Measurements from ENCODE around the gene WWOX. TPM values are rescaled to one million over a fixed set of nuclear protein-coding genes. Genes with fewer than 3 reads are reported as not detected.

Gene WWOX
- total RNA-seq, 1 donor from 2014 or later = 43.2 TPM

DNA sequence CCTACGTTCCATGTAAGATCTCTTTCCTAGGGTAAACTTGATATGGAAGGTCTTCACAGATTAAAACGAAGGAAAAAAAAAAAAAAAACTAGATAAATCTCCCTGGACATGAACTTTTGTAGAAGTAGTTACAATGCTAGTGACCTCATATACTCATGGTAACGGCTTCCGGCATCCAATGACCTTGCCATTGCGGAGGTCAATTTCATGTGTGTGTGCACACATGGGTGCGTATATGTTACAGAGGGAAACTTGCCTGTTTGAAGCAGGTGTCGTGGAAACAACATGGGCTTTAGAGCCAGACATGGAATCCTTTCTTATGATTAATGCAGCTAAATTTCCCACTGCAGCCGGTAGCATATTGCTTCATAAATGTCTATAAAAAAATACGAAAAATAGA lies 1065.6 kb downstream of the WWOX start:
- peaks cover under 1% of the 10 kb centered on the region for H3K27me3 Mint-ChIP-seq
- no peaks in the 10 kb centered on the region for H3K36me3 Mint-ChIP-seq (ENCODE audit: insufficient read depth)
- TF ChIP-seq, protein P1, sequence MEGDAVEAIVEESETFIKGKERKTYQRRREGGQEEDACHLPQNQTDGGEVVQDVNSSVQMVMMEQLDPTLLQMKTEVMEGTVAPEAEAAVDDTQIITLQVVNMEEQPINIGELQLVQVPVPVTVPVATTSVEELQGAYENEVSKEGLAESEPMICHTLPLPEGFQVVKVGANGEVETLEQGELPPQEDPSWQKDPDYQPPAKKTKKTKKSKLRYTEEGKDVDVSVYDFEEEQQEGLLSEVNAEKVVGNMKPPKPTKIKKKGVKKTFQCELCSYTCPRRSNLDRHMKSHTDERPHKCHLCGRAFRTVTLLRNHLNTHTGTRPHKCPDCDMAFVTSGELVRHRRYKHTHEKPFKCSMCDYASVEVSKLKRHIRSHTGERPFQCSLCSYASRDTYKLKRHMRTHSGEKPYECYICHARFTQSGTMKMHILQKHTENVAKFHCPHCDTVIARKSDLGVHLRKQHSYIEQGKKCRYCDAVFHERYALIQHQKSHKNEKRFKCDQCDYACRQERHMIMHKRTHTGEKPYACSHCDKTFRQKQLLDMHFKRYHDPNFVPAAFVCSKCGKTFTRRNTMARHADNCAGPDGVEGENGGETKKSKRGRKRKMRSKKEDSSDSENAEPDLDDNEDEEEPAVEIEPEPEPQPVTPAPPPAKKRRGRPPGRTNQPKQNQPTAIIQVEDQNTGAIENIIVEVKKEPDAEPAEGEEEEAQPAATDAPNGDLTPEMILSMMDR (IDR thresholded peaks at IDR 0.05; ENCODE audit: unreplicated experiment) = no peak
- H3K4me1 Mint-ChIP-seq (ENCODE audit: low read depth) = peaks cover 26% of the 10 kb centered on the region
- H3K9me3 Mint-ChIP-seq (ENCODE audit: low read depth) = peaks cover 7% of the 10 kb centered on the region
- no peak overlapping the region for H3K27ac Mint-ChIP-seq
- no peak overlapping the region for H3K4me3 Mint-ChIP-seq (ENCODE audit: low read depth)
- no peak for DNase-seq (ENCODE audit: low spot score, unreplicated experiment)

DNA sequence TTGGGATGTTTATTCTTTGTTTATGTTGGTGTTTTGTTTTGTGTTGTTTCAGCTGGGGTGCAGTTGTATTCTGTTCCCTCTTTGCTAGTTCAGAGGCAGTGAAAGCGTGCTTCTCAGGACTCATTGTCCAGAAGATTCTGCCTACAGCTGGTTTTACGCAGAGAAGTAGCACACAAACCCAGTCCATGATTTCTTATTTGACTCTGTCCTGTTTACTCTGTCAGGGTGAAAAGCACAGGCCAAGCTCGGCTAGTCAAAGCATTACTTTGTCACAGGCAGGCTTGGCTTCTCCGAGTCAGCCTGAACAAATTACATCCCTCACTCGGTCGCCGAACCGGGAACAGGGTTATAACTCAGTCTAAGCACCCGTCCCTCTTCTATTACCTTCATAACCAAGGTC lies 1066.1 kb downstream of the WWOX start:
- Mint-ChIP-seq H3K4me1 (ENCODE audit: low read depth) (peaks cover 26% of the 10 kb centered on the region), H3K9me3 (ENCODE audit: low read depth) (peaks cover 7% of the 10 kb centered on the region), H3K4me3 (ENCODE audit: low read depth) (no peak overlapping the region), H3K36me3 (ENCODE audit: insufficient read depth) (no peaks in the 10 kb centered on the region), H3K27me3 (no peaks in the 10 kb centered on the region), H3K27ac (peak overlapping the region; percentile 58)
- TF ChIP-seq, protein P1 (IDR thresholded peaks at IDR 0.05; ENCODE audit: unreplicated experiment) = no peak
- no peak for DNase-seq (ENCODE audit: low spot score, unreplicated experiment)

DNA sequence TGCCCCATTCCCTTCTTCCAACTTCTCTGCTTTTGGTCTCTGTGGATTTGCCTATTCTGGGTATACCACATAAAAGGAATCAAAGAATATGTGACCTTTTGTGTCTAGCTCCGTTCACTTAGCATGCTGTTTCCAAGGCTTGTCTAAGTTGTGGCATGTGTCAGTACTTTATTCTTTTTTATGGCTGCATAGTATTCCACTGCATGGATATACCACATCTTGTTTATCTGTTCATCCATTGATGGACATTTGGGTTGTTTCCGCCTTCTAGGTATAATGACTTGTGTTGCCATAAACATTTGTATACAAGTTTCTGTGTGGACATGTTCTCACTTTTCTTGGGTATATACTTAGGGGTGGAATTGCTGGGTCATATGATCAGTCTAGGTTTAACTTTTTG lies 1068.4 kb downstream of the WWOX start:
- Mint-ChIP-seq H3K9me3 (ENCODE audit: low read depth) (peaks cover 7% of the 10 kb centered on the region), H3K4me1 (ENCODE audit: low read depth) (peaks cover 25% of the 10 kb centered on the region), H3K4me3 (ENCODE audit: low read depth) (no peak overlapping the region), H3K36me3 (ENCODE audit: insufficient read depth) (no peaks in the 10 kb centered on the region), H3K27ac (no peak overlapping the region), H3K27me3 (no peaks in the 10 kb centered on the region)
- DNase-seq (ENCODE audit: low spot score, unreplicated experiment) = no peak
- TF ChIP-seq, protein P1 (IDR thresholded peaks at IDR 0.05; ENCODE audit: unreplicated experiment) = no peak

DNA sequence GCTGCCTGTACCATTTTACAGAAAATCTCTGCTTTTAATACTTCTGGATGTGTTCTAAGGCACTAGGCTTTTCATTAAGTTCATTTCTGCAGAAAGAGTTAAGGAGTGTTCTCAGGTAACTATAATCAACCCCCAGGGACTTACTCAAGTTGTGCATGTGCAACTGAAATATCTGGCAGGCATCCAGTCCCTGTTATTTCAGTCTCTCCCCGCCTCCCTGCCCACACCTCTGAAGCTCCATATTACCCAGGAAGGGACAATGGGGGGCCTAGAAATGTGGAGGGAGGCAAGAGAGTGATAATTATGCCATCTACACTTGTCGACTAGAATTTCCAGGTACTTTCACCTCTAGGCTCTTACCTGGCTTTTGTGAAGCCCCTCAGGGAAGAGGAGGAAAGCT lies 1068.9 kb downstream of the WWOX start:
- Mint-ChIP-seq H3K36me3 (ENCODE audit: insufficient read depth) (no peaks in the 10 kb centered on the region), H3K27ac (no peak overlapping the region), H3K4me3 (ENCODE audit: low read depth) (no peak overlapping the region), H3K9me3 (ENCODE audit: low read depth) (peaks cover 7% of the 10 kb centered on the region), H3K4me1 (ENCODE audit: low read depth) (peaks cover 22% of the 10 kb centered on the region), H3K27me3 (no peaks in the 10 kb centered on the region)
- DNase-seq (ENCODE audit: low spot score, unreplicated experiment) = no peak
- TF ChIP-seq, protein P1 (IDR thresholded peaks at IDR 0.05; ENCODE audit: unreplicated experiment) = no peak

DNA sequence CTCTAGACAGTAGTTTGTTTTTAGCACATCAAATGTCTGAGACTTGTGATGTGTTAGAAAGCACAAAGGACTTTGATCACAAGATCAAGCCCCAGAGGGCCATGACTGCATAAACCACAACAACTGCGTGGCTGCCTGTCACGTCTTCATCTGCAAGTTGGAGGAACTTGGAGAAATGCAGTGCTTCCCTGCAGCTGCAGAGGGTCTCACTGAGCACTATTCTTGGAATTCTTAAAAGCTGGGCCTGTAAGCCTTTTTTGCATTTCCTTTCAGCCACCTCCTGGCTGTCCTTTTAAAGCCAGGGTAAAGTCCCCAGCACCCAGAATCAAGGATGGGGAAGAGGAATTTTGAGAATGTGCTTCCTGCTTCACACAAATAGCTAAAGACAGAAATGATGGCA lies 1069.8 kb downstream of the WWOX start:
- no peaks in the 10 kb centered on the region for H3K27me3 Mint-ChIP-seq

More for the DNA sequence above, 1069.8 kb downstream of the WWOX start:
- TF ChIP-seq, protein P1 (IDR thresholded peaks at IDR 0.05; ENCODE audit: unreplicated experiment) = no peak
- H3K9me3 Mint-ChIP-seq (ENCODE audit: low read depth) = peaks cover 7% of the 10 kb centered on the region
- DNase-seq (ENCODE audit: low spot score, unreplicated experiment) = no peak
- no peak overlapping the region for H3K27ac Mint-ChIP-seq
- no peaks in the 10 kb centered on the region for H3K36me3 Mint-ChIP-seq (ENCODE audit: insufficient read depth)
- H3K4me1 Mint-ChIP-seq (ENCODE audit: low read depth) = peaks cover 19% of the 10 kb centered on the region
- no peak overlapping the region for H3K4me3 Mint-ChIP-seq (ENCODE audit: low read depth)
